UCSD-AML1 (cell line): ENCODE measurements around the gene SH2D6.
"Not testable (repeated sequence)": the region's sequence is repeated elsewhere in the genome, so short reads cannot be mapped to it uniquely, and the experiment has no call there.

Experiments used
- DNase-seq: peaks from one replicate; lab custom pipeline; 2025; ENCODE audit not compliant: unreplicated experiment; lab: John Stamatoyannopoulos, UW

SH2D6 gene

GRCh38 chr2:85397925-85398331, 20.6 kb upstream of the SH2D6 start:
- DNase-seq, result no peak

DNA sequence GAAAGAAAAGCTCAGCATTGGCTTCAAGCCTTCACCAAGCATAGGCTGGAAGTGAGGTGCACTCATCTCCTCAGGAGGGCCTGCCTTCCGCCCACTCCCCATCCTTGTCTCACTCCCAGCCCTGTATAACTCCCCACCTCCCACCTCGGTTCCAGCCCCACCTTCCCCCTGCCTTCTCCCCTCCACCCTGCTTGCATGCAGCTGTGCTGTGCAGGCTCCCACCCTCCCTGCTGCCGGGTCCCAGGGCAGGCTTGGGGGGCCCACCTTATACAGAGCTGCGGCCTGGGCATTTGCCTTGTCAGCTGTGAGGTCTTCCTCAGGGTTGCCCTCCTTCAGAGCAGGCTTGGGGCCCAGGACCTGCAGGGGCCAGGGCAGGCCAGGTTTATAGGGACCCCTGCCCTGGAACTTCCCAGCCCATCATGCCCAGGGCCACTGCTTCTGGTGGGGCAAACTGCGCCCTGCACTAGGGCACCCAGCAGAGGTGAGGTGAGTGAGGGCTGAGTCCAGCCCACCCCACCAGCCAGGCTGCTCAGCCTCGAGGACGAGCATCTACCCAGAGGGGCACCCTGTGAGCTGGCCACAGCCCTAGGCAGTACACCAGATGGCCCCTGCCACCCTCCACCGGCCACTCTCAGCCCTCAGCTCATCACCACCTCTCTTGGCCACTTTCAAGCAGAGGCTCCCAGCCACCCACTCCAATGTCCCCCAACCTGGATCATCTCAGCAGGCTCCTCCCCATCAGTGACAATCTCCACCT, 19.9 kb upstream of the SH2D6 start:
- DNase-seq, result no peak

GRCh38 chr2:85399183-85399455, 19.4 kb upstream of the SH2D6 start:
- no peak for DNase-seq

- no peak for DNase-seq
Observed at GRCh38 chr2:85400023-85400422, 18.5 kb upstream of the SH2D6 start.

DNA sequence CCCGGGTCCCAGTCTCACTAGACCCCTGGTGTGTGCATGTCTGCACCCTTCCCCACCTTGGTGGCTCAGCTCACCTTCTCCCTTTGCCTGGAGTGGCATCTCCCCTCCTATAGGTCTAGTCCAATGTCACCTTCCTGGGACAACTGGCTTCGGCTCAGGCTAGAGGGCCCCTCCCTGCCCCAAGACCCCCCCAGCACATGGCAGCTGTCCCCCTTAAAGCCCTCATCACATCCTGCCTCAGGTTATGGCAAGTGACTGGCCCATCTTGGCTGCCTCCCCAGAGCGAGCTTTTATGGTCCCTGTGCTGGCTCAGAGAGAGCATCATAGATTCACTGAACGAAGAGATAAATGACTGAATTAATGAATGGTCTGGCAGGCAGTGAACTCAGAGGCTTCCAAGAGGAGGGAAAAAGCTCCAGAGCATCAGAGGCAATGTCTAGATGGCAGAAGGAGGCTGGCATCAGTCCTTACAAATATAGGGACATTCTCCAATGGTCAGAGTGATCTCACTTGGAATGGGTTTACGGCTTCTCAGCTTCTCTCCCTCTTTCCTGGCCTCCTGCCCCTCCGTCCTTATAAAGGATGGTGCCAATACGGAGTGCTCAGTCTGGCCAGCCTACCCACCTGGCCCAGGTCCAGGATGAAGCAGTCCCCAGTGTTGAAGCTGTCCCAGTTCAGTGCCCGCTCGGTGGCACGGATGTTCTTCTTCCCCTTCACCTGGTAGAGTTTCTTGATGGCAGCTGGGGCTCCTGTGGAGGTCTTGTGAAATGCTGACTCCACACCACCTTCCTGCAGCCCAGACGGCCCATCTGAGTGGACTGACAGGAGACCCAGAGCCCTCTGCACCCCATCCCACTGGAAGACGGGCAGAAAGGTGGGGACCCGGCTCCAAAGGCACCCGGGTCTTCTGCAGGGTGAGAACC, 17.7 kb upstream of the SH2D6 start:
- DNase-seq, result no peak

DNA sequence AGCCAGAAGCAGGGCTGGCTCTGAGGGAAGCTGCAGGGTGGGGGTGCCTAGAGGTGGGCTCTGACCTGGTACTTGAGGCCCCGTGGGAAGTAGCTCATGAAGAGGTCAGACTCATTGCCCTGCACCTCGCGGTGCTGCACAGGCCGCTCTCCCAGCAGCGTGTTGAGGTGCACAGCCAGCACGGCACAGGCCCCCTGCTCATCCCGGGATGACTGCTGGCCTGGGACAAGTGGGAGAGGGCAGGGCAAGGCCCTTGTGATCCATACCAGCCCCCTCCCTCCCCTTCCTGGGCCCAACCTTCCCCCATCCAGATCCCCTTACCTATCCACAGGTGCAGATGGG, 17.1 kb upstream of the SH2D6 start:
- no peak for DNase-seq

GRCh38 chr2:85401844-85402243, 16.7 kb upstream of the SH2D6 start:
- DNase-seq, result no peak

DNA sequence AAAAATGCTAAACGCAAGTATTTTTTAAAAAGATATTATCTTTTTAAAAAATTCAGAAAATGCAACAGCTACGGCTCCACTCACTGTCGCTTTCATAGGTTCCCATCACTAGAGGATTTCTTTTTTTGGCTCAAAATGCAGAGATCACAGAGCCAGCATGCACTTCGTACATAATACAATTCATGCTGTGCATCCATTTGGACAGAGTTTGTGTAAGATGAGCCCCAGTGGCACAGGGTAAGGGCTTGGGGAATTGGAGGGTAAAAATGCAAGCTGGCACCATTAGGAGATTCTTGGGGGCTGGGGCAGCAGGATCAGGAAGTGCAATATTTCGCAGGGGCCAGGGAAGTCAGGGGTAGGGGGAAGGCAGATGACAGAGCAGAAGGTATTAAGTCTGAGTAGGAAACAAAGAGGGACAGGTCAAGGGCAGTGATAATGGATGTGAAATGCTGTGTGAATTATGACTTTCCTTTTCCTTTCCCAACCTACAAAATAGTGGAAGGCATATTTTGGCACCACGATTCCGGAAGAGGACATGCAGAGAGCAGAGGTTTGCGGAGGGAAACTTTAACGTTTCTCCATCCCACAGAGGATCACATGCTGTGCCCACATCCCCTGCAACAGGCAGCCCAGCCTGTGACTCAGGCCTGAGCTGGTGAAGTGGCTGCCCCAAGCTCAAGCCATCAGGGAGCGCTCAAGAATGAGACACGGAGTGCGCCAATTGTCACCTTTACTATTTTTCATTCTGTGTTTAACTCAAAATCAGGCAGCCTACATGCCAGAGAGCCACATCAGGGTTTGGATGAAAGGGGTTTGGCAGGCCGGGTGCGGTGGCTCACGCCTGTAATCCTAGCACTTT, 13.1 kb upstream of the SH2D6 start:
- DNase-seq, result peak; percentile 85

DNA sequence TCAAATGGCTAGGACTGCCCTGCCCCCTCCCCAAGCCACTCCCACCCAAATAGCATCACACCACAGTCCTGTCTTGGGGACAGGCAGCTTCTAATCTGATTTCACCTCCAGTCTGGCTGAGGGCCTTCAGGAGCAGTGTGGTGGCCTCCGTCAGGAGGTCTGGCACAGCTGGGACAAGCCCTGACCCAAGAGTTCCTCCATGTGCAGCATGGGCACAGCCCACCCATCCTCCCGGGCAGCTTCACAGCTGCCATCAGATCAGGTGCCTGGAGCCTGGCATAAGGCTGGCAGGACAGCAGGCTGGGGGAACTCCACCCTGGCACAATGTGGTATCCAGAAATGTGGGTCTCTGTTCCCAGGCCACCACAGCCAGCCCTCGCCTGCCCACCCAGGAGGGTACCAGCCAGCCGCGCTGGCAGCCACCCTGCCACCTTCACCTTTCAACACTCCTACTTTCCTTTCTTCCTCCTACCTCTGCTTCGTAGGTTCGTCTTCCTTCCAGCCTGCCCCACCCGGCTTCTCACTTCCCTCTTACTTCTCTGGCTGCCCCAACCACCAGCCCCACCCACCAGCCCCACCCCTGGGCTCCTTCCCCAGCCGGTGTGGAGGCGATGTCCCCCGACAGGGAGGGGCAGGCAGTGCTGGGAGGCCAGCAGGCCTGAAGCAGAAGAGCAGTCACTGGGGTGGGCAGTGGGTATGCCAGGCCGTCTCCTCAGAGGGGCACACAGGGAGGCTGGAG, 8.5 kb upstream of the SH2D6 start, which contains the start of gene CAPG:
CAPG (minus strand) TSS at position 522 of the 739 bp plus-strand sequence. CDS start 8,221 bp downstream, outside the sequence.
- DNase-seq, result peak; percentile 75

- DNase-seq, result no peak
Observed at GRCh38 chr2:85410584-85411404, 7.7 kb upstream of the SH2D6 start.

- DNase-seq, result no peak
Observed at GRCh38 chr2:85411405-85411748, 7.1 kb upstream of the SH2D6 start.

GRCh38 chr2:85413592-85414420, 4.7 kb upstream of the SH2D6 start:
- no peak for DNase-seq

GRCh38 chr2:85414421-85414759, 4.1 kb upstream of the SH2D6 start:
- not testable (repeated sequence) for DNase-seq

DNA sequence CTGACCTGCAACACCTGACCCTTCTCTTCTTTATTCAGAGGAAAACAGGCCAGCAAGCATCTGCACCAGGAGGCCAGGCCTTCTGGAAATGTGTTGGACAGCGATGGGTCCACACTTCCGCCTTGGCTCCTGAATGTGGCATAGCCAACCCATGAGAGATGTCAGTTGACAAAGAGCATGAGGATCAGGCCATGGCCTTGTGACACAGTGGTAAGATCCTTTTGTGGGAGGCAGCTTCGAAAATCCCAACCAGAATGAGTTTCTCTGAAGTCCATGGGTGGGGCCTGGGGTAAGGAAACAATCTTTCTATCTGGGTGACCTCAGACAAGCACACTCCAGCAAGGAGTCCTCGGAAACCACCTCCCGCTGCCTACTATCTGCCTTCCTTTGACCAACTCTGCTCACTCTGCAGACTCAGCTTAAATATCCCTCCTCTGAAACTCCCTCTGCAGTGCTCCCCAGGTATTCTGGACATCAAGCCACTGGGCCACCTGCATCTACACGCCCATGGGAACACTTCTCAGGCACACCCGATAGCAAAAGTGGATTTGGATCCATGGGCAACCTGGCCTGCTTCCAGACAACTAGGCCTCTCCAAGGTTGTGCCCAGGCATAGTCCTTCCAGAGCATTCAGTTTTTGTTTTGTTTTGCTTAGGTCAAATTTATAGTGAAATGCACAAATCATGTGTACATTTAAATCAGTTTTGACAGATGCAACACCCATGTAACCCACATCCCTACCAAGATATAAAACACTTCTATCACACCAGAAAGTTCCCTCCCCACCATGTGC, 3.6 kb upstream of the SH2D6 start:
- DNase-seq, result no peak

DNA sequence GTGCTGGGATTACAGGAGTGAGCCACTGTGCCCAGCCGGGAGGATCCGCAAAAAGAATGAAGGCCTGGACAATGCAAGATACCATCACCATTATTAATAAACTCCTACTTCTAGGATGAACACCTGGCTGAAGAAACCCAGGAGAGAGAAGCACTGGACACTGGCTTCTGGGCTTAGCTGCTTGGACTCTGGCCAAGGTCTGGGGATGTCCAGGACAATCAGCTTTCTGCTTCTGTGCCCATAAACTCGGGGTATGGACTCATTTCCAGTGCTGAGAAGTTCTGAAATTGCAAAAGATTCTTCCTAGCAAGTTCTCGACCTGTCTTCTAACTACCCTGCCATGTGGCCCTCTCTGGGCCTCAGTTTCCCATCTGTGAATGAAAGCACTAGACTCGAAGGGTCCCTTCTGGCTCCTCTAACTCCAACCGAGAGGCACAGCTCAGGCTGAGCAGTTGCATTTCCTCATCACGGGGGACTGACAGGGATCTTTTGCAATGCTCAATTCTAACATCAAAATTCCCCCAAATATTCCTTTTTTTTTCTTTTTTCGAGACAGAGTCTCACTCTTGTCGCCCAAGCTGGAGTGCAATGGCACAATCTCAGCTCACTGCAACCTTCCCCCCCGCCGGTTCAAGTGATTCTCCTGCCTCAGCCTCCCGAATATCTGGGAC, 2.4 kb upstream of the SH2D6 start:
- no peak for DNase-seq

- DNase-seq, result no peak
Observed at GRCh38 chr2:85419009-85419675, 628 bp downstream of the SH2D6 start.

DNA sequence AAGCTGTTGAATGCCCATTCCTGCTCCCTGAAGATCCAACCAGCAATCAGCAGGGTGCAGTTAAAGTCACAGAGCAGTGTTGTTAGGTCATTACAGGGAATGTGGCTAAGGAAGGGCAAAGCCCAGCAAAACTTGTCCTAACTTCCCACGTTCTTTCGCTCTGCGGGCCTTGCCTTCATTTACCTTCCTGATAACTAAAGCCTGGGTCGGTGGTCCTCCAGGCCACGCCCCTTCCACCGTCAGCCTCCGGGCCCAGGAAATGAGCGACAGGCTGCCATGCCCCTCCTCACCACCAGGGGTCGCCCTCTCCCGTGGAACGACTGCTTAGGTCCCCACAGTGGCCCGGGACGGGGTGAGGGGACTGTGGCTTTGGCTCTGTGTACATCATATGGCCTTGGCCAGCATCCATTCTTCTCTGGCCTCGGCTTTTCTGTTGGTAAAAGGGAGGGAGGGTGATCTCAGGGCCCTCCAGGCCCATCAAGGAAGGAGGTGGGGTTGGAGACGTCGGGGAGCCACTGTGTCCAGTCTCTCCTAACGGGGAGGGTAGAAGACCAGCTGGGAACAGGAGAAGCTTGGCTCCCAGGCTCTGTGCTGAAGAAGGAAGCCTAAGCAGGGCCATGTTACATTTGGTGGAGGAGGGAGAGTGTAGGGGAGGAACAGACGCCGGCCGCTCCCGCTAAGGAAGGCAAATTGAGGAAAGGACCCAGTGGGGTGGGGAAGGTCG, 2.2 kb downstream of the SH2D6 start:
- peak; percentile 92 for DNase-seq
